Neuronal stem cell (in vitro differentiated cells): ENCODE measurements around the gene LHFPL2.

Experiments
- DNase-seq: peaks from one replicate; pipeline ENCODE4 v3.0.0-alpha.2; 2013; ENCODE audit warnings: low spot score
- H2AFZ ChIP-seq: one replicate; pipeline ENCODE4 v1.6.1; 2013; ENCODE audit warnings: mild to moderate bottlenecking, low read length, inconsistent platforms
- H2AK5ac ChIP-seq: 2 replicates; pipeline ENCODE4 v1.6.1; 2013; ENCODE audit warnings: low read depth, mild to moderate bottlenecking, inconsistent platforms, low read length, moderate library complexity, mixed read lengths
- H2BK120ac ChIP-seq: 2 replicates; pipeline ENCODE4 v1.6.1; 2013; ENCODE audit warnings: low read depth, mild to moderate bottlenecking, inconsistent platforms, low read length, moderate library complexity, mixed read lengths
- H2BK12ac ChIP-seq: one replicate; pipeline ENCODE4 v1.6.1; 2013; ENCODE audit warnings: low read length, inconsistent platforms
- H2BK15ac ChIP-seq: 2 replicates; pipeline ENCODE4 v1.6.1; 2013; ENCODE audit warnings: mild to moderate bottlenecking, low read length, inconsistent platforms, mixed read lengths
- H2BK5ac ChIP-seq: one replicate; pipeline ENCODE4 v1.6.1; 2013; ENCODE audit warnings: inconsistent platforms, mild to moderate bottlenecking, low read length, moderate library complexity
- H3K14ac ChIP-seq: one replicate; pipeline ENCODE4 v1.6.1; 2013; ENCODE audit warnings: low read length, inconsistent platforms
- H3K18ac ChIP-seq: 2 replicates; pipeline ENCODE4 v1.6.1; 2013; ENCODE audit warnings: low read length, inconsistent platforms
- H3K23ac ChIP-seq: 2 replicates; pipeline ENCODE4 v1.6.1; 2013; ENCODE audit warnings: low read depth, mild to moderate bottlenecking, mixed read lengths, low read length, inconsistent platforms; ENCODE audit not compliant: poor library complexity
- H3K27ac ChIP-seq: replicated peaks from 3 replicates; pipeline ENCODE4 v1.5.1; 2013; ENCODE audit warnings: low read length, inconsistent platforms
- H3K27me3 ChIP-seq, 3 experiments: 2 replicates each; pipeline ENCODE4 v1.6.1; 2013; ENCODE audit warnings: low read length in 3 of 3, mild to moderate bottlenecking in 2 of 3, inconsistent platforms in 1 of 3, low read depth in 1 of 3, mixed read lengths in 1 of 3, moderate library complexity in 1 of 3; ENCODE audit not compliant: control insufficient read depth in 3 of 3, insufficient read depth in 3 of 3
- H3K36me3 ChIP-seq, 2 donors: replicated peaks in 1 of 2; 2 replicates each; pipeline ENCODE4 v1.6.1; 2013; ENCODE audit warnings: low read length in 2 of 2; ENCODE audit not compliant: control insufficient read depth in 2 of 2, insufficient read depth in 2 of 2
- H3K4ac ChIP-seq: 2 replicates; pipeline ENCODE4 v1.6.1; 2013; ENCODE audit warnings: inconsistent platforms, mild to moderate bottlenecking, low read length, moderate library complexity
- H3K4me1 ChIP-seq, 2 donors: 1 replicate in 1 of 2; 2 replicates in 1 of 2; pipeline ENCODE4 v1.6.1; 2013; ENCODE audit warnings: low read length in 2 of 2, low read depth in 1 of 2; ENCODE audit not compliant: control insufficient read depth in 2 of 2, insufficient read depth in 1 of 2
- H3K4me2 ChIP-seq: one replicate; pipeline ENCODE4 v1.6.1; 2013; ENCODE audit warnings: mild to moderate bottlenecking, low read length, inconsistent platforms; ENCODE audit not compliant: insufficient read depth, poor library complexity, severe bottlenecking
- H3K4me3 ChIP-seq, 2 donors: 2 replicates each; pipeline ENCODE4 v1.5.1; 2013; ENCODE audit warnings: low read length in 2 of 2, mild to moderate bottlenecking in 2 of 2, inconsistent platforms in 1 of 2, moderate library complexity in 1 of 2
- H3K79me1 ChIP-seq: one replicate; pipeline ENCODE4 v1.6.1; 2013; ENCODE audit warnings: low read depth, mild to moderate bottlenecking, inconsistent platforms, low read length, moderate library complexity
- H3K9ac ChIP-seq: one replicate; pipeline ENCODE4 v1.6.1; 2013; ENCODE audit warnings: mild to moderate bottlenecking, low read depth, low read length, inconsistent platforms; ENCODE audit not compliant: poor library complexity
- H3K9me3 ChIP-seq, 2 donors: replicated peaks in 1 of 2; 2 replicates each; pipeline versions ENCODE3 to v1.6.1; 2013; ENCODE audit warnings: low read length in 2 of 2, mild to moderate bottlenecking in 2 of 2, inconsistent platforms in 1 of 2, low read depth in 1 of 2, mixed read lengths in 1 of 2, moderate library complexity in 1 of 2; ENCODE audit not compliant: control insufficient read depth in 2 of 2, insufficient read depth in 1 of 2
- H4K8ac ChIP-seq: one replicate; pipeline ENCODE4 v1.6.1; 2013; ENCODE audit warnings: low read depth, mild to moderate bottlenecking, inconsistent platforms, low read length, moderate library complexity
- H4K91ac ChIP-seq: one replicate; pipeline ENCODE4 v1.6.1; 2013; ENCODE audit warnings: low read length, low read depth, mild to moderate bottlenecking, inconsistent platforms; ENCODE audit not compliant: poor library complexity
- whole genome bisulfite sequencing, 2 donors: extraction: QIAGEN DNeasy Blood & Tissue Kit; methylation state at CpG; one replicate each; pipeline ENCODE4 v1.1.7; 2013; ENCODE audit warnings: missing lambda C conversion rate in 2 of 2, mixed read lengths in 1 of 2; ENCODE audit not compliant: insufficient read length in 2 of 2, insufficient replicate concordance in 1 of 2; ENCODE audit errors: extremely low coverage in 2 of 2; 5-methylcytosine and 5-hydroxymethylcytosine counted together

The LHFPL2 gene

DNA sequence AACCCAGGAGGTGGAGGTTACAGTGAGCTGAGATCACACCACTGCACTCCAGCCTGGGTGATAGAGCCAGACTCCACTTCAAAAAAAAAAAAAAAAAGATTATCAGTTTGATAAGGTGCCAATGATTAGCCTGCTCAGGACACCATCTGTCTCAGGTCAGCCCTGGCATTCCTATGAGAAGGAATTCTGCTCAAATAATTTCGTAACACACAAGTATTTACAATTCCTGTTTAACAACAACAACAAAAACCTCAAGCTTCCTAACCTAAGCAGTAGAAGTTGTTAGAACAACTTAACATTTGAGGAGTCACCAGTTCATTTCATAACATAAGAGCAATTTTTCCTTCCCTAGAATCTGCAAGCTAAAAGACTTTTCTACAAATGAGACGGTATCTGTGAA is 85.0 kb downstream of the LHFPL2 start:
- Histone ChIP-seq H2BK12ac (no peak overlapping the region), H3K36me3 (peaks cover 0 to 11% of the 10 kb centered on the region in 2 donors), H2AFZ (no peak overlapping the region), H3K79me1 (no peaks in the 10 kb centered on the region), H3K14ac (no peak overlapping the region), H2BK15ac (no peak overlapping the region), H2AK5ac (no peak overlapping the region), H3K27ac (no peak overlapping the region), H3K4ac (no peak overlapping the region), H4K8ac (no peak overlapping the region), H3K4me3 (no peak overlapping the region), H3K9me3 (peaks cover 0 to 3% of the 10 kb centered on the region in 2 donors), H2BK120ac (no peak overlapping the region), H3K23ac (no peak overlapping the region), H3K27me3 (no peaks in the 10 kb centered on the region), H3K4me1 (peaks cover 5 to 12% of the 10 kb centered on the region in 2 donors), H3K9ac (no peak overlapping the region), H3K18ac (no peak overlapping the region), H3K4me2 (no peak overlapping the region), H2BK5ac (no peak overlapping the region), H4K91ac (no peak overlapping the region)
- DNase-seq: no peak
- no CpG with 5 or more reads among the region's 2 CpGs for WGBS, 2 donors

DNA sequence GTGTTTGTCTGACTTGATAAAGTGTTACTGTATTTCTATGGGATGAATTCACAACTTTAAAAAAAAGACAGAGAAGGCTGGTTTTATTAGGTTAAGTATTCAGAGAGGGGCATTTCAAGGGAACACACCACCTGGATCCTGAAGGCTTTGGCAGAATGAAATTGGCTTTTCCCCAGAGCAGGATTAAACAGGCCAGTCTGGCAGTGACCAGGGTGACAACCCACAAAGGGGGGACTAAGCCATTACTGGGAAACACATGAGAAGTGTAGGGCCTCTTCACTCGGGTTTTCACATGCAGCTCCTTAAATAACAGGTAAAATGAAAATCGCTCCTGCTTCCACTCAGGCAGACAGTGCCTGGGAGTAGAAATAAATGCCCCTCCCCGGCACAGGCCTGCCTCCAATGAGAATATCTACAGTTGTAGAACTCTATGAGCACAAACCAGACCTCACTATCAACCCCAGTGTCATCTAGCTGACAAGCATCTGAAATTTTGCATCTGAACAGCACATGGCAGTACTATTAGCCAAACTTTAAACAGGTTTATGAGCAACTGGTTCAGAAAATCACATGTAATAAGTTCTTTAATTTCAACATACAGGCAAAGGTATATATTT is 85.8 kb downstream of the LHFPL2 start:
- Histone ChIP-seq H3K4me2 (no peak overlapping the region), H2BK12ac (no peak overlapping the region), H3K18ac (no peak overlapping the region), H3K9ac (no peak overlapping the region), H3K79me1 (no peaks in the 10 kb centered on the region), H3K4ac (no peak overlapping the region), H3K27ac (no peak overlapping the region), H3K23ac (no peak overlapping the region), H3K14ac (no peak overlapping the region), H2BK15ac (no peak overlapping the region), H2AK5ac (no peak overlapping the region), H3K9me3 (peaks cover 0 to 3% of the 10 kb centered on the region in 2 donors), H2BK120ac (no peak overlapping the region), H2AFZ (no peak overlapping the region), H4K8ac (no peak overlapping the region), H3K27me3 (no peaks in the 10 kb centered on the region), H3K4me3 (no peak overlapping the region), H2BK5ac (no peak overlapping the region), H3K4me1 (peaks cover 2 to 4% of the 10 kb centered on the region in 2 donors), H3K36me3 (peaks cover 0 to 11% of the 10 kb centered on the region in 2 donors), H4K91ac (no peak overlapping the region)
- no CpG with 5 or more reads among the region's 3 CpGs for WGBS, 2 donors
- no peak for DNase-seq

DNA sequence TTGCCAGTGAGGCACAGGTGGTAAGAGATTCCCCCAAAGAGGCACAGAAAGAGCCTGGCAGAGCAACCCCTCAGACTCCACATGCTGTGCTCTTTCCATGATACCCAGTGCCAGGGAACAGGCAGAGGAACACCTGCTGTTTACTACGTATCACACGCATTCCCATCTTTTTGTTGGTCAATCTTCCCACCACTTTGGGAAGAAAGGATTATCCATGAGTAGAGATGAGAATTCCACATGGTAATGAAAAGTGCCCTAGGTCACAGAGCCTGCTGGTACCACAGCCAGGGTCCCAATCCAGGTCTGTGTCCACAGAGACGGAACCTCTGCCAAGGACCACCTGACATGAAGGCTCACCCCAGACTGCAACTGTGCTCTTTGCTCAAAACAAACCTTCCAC is 86.6 kb downstream of the LHFPL2 start:
- no peak overlapping the region for H3K27ac ChIP-seq
- DNase-seq: no peak
- H2BK12ac ChIP-seq: no peak overlapping the region
- H3K79me1 ChIP-seq: no peaks in the 10 kb centered on the region
- no peak overlapping the region for H2AFZ ChIP-seq
- no peak overlapping the region for H3K23ac ChIP-seq
- no peak overlapping the region for H3K9ac ChIP-seq
- H3K4me3 ChIP-seq: no peak overlapping the region
- H2BK120ac ChIP-seq: no peak overlapping the region
- H4K91ac ChIP-seq: no peak overlapping the region
- H3K36me3 ChIP-seq: peaks cover 0 to 11% of the 10 kb centered on the region in 2 donors
- H3K14ac ChIP-seq: no peak overlapping the region
- H3K4me2 ChIP-seq: no peak overlapping the region
- H3K4me1 ChIP-seq: peaks cover 0 to 2% of the 10 kb centered on the region in 2 donors
- WGBS, 2 donors: no CpG with 5 or more reads among the region's 3 CpGs
- H3K9me3 ChIP-seq: peaks cover 0 to 3% of the 10 kb centered on the region in 2 donors
- H3K18ac ChIP-seq: no peak overlapping the region
- no peak overlapping the region for H4K8ac ChIP-seq
- no peak overlapping the region for H2BK15ac ChIP-seq
- H3K4ac ChIP-seq: no peak overlapping the region
- H2AK5ac ChIP-seq: no peak overlapping the region
- H3K27me3 ChIP-seq: no peaks in the 10 kb centered on the region
- H2BK5ac ChIP-seq: no peak overlapping the region

DNA sequence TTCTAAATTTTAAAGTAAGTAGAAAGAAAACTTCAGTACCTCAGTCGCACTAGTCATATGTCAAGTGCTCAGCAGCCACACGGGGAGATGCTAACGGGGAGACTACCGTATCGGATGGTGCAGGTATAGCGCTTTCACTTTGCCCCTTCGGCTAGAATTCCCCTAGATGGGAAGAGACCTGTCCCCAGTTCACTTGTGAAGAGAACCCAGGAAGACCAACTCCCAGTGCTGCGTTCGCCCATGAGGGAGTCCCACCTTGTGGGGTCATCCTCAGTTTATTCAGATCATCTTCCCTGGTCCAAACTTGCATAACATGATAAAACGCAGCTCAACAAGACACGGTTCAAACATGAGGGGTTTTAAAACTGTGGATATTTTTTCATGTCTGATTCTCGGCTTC is 87.3 kb downstream of the LHFPL2 start:
- Histone ChIP-seq H2AFZ (no peak overlapping the region), H3K4me2 (no peak overlapping the region)

More for the DNA sequence above, 87.3 kb downstream of the LHFPL2 start:
- Histone ChIP-seq H3K27me3 (no peaks in the 10 kb centered on the region), H3K4me1 (peaks cover 0 to 2% of the 10 kb centered on the region in 2 donors), H3K23ac (no peak overlapping the region), H2BK12ac (no peak overlapping the region), H4K8ac (no peak overlapping the region), H4K91ac (no peak overlapping the region), H3K9me3 (peaks cover 0 to 3% of the 10 kb centered on the region in 2 donors), H3K4ac (no peak overlapping the region), H3K27ac (no peak overlapping the region), H3K14ac (no peak overlapping the region), H2AK5ac (no peak overlapping the region), H3K18ac (no peak overlapping the region), H2BK5ac (no peak overlapping the region), H2BK120ac (no peak overlapping the region), H3K36me3 (peaks cover 0 to 11% of the 10 kb centered on the region in 2 donors), H2BK15ac (no peak overlapping the region), H3K4me3 (no peak overlapping the region), H3K79me1 (no peaks in the 10 kb centered on the region), H3K9ac (no peak overlapping the region)
- WGBS, 2 donors: no CpG with 5 or more reads among the region's 12 CpGs
- no peak for DNase-seq
